ENCODE results near the gene FIBP. TPM values are rescaled to one million over a fixed set of nuclear protein-coding genes. Genes with fewer than 3 reads are reported as not detected.

FIBP gene
- polyA plus RNA-seq, 3 donors: 79.1 to 109 (median 101) TPM

DNA sequence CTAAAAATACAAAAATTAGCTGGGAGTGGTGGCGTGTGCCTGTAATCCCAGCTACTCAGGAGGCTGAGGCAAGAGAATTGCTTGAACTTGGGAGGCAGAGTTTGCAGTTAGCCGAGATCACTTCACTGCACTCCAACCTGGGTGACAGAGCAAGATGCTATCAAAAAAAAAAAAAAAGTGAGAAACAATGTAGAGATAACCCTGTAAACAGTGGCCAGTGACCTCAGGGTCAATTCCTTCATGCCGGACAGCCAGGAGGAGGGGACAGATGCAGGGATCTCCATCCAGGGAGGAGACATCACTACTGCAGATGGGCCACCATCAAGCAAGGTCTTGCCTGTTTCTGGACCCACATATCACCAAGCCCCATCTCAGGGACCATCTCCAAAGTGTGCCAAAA lies 40.5 kb downstream of the FIBP start:
- Histone ChIP-seq H3K4me1 (ENCODE audit: control insufficient read depth in 1 of 2, insufficient read depth in 2 of 2, low read length in 2 of 2) (no peaks in the 10 kb centered on the region), H3K9me3 (replicated peaks in 1 of 2; ENCODE audit: control insufficient read depth in 1 of 2, insufficient read depth in 1 of 2, low read length in 2 of 2) (peaks cover 4 to 8% of the 10 kb centered on the region in 2 donors), H4K20me1 (ENCODE audit: insufficient read depth, low read length) (peaks cover 33% of the 10 kb centered on the region), H3K27ac (ENCODE audit: low read depth in 1 of 2, low read length in 2 of 2) (no peak overlapping the region), H2AFZ (ENCODE audit: insufficient read depth, low read depth, low read length, poor library complexity, severe bottlenecking) (no peak overlapping the region), H3K79me2 (ENCODE audit: insufficient read depth, low read length) (no peaks in the 10 kb centered on the region), H3K36me3 (replicated peaks in 1 of 2; ENCODE audit: control insufficient read depth in 1 of 2, insufficient read depth in 2 of 2, low read length in 2 of 2) (peaks cover 8 to 23% of the 10 kb centered on the region in 2 donors), H3K27me3 (ENCODE audit: control insufficient read depth in 2 of 2, insufficient read depth in 2 of 2, low read length in 2 of 2) (no peaks in the 10 kb centered on the region), H3K9ac (ENCODE audit: insufficient read depth, low read length, poor library complexity, severe bottlenecking) (no peak overlapping the region), H3K4me2 (replicated peaks; ENCODE audit: extremely low read depth, low read length, poor library complexity, severe bottlenecking) (no peak overlapping the region), H3K4me3 (replicated peaks in 1 of 3; ENCODE audit: low read depth in 2 of 3, low read length in 3 of 3) (no peak overlapping the region)
- no peak for DNase-seq
- Mint-ChIP-seq H3K36me3 (peaks cover 11 to 18% of the 10 kb centered on the region in 2 donors), H3K27me3 (ENCODE audit: low read depth in 3 of 3) (peaks cover 0 to 5% (median under 1%) of the 10 kb centered on the region in 3 donors), H3K27ac (peak overlapping the region in 1 of 7 donors; percentile 12), H3K9me3 (peaks cover 0 to 10% (median 8%) of the 10 kb centered on the region in 7 donors), H3K4me3 (no peak overlapping the region), H3K4me1 (peaks cover 9% of the 10 kb centered on the region)
- WGBS (ENCODE audit: insufficient coverage): 93% methylated on average over 2 of the region's 3 CpGs
- intact Hi-C loops (cut with micrococcal nuclease): no loop called here
- TF ChIP-seq CTCF (IDR thresholded peaks at IDR 0.05): no peak

DNA sequence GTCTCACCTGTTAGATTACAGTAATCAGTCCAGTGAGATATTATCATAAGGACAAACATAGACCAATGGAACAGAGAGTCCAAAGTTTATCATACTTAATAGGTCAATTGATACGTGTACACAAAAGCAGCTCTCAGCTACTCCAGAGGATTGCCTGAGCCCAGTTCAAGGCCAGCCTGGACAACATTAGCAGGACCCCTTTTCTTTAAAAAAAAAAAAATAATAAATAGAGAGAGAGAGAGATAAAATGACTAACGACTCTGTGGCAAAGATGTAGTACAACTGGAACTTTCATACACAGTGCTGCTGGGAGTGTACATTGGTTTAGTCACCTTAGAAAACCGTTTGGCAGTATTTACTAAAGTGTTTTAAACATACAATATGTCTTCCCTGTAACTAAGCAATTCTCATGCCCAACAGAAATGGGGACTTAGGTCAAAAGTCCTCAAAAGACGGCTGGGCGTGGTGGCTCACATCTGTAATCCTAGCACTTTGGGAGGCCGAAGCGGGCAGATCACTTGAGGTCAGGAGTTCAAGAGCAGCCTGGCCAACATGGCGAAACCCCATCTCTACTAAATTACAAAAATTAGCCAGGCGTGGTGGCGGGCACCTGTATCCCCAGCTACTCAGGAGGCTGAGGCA lies 43.9 kb downstream of the FIBP start:
- Histone ChIP-seq H3K4me1 (ENCODE audit: control insufficient read depth in 1 of 2, insufficient read depth in 2 of 2, low read length in 2 of 2) (no peaks in the 10 kb centered on the region), H2AFZ (ENCODE audit: insufficient read depth, low read depth, low read length, poor library complexity, severe bottlenecking) (no peak overlapping the region), H3K4me3 (replicated peaks in 1 of 3; ENCODE audit: low read depth in 2 of 3, low read length in 3 of 3) (no peak overlapping the region), H3K9ac (ENCODE audit: insufficient read depth, low read length, poor library complexity, severe bottlenecking) (no peak overlapping the region), H3K9me3 (replicated peaks in 1 of 2; ENCODE audit: control insufficient read depth in 1 of 2, insufficient read depth in 1 of 2, low read length in 2 of 2) (no peaks in the 10 kb centered on the region), H3K27ac (ENCODE audit: low read depth in 1 of 2, low read length in 2 of 2) (no peak overlapping the region), H3K27me3 (ENCODE audit: control insufficient read depth in 2 of 2, insufficient read depth in 2 of 2, low read length in 2 of 2) (no peaks in the 10 kb centered on the region), H3K79me2 (ENCODE audit: insufficient read depth, low read length) (no peaks in the 10 kb centered on the region), H3K4me2 (replicated peaks; ENCODE audit: extremely low read depth, low read length, poor library complexity, severe bottlenecking) (no peak overlapping the region), H3K36me3 (replicated peaks in 1 of 2; ENCODE audit: control insufficient read depth in 1 of 2, insufficient read depth in 2 of 2, low read length in 2 of 2) (no peaks in the 10 kb centered on the region), H4K20me1 (ENCODE audit: insufficient read depth, low read length) (no peaks in the 10 kb centered on the region)
- Mint-ChIP-seq H3K4me1 (peaks cover 5% of the 10 kb centered on the region), H3K9me3 (no peaks in the 10 kb centered on the region), H3K27ac (no peak overlapping the region), H3K4me3 (no peak overlapping the region), H3K27me3 (ENCODE audit: low read depth in 3 of 3) (peaks cover 0 to 5% (median 3%) of the 10 kb centered on the region in 3 donors), H3K36me3 (no peaks in the 10 kb centered on the region)
- DNase-seq: no peak
- intact Hi-C loops (cut with micrococcal nuclease): no loop called here
- 96% methylated on average over 7 of the region's 10 CpGs for WGBS (ENCODE audit: insufficient coverage)
- no peak for TF ChIP-seq CTCF (IDR thresholded peaks at IDR 0.05)

Measured in CD14-positive monocyte (primary cell).